Measurements from ENCODE around the gene ERVW-1.
"Not testable (repeated sequence)": the region's sequence is repeated elsewhere in the genome, so short reads cannot be mapped to it uniquely, and the experiment has no call there.

ERVW-1 gene, protein sequence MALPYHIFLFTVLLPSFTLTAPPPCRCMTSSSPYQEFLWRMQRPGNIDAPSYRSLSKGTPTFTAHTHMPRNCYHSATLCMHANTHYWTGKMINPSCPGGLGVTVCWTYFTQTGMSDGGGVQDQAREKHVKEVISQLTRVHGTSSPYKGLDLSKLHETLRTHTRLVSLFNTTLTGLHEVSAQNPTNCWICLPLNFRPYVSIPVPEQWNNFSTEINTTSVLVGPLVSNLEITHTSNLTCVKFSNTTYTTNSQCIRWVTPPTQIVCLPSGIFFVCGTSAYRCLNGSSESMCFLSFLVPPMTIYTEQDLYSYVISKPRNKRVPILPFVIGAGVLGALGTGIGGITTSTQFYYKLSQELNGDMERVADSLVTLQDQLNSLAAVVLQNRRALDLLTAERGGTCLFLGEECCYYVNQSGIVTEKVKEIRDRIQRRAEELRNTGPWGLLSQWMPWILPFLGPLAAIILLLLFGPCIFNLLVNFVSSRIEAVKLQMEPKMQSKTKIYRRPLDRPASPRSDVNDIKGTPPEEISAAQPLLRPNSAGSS

GRCh38 chr7:92477681-92478080, at the start of gene ERVW-1:
ERVW-1 (minus strand) TSS chr7:92477946; CDS start chr7:92470381, 7,565 bp downstream.
- DNase-seq: not testable (repeated sequence)

DNA sequence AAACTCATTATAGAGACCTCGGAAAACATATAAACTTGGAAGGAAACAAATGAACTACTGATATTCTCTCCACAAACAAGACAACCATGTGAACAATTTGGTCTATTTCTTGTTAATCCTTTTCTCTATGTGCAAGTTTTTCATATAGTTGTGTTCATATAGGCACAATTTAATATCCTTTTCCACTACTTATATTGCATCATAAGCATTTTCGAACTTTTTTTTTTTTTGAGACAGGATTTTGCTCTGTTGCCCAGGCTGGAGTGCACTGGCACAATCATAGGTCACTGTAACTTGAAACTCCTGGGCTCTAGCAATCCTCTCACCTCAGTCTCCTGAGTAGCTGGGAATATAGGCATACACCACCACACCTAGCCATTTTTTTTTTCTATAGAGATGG, 45.4 kb upstream of the ERVW-1 start:
- no peak for DNase-seq

- no peak for DNase-seq
These were observed 42.3 kb upstream of the ERVW-1 start for GRCh38 chr7:92520024-92520423.

- DNase-seq: no peak
These were observed 39.9 kb upstream of the ERVW-1 start for GRCh38 chr7:92517631-92518030.

DNA sequence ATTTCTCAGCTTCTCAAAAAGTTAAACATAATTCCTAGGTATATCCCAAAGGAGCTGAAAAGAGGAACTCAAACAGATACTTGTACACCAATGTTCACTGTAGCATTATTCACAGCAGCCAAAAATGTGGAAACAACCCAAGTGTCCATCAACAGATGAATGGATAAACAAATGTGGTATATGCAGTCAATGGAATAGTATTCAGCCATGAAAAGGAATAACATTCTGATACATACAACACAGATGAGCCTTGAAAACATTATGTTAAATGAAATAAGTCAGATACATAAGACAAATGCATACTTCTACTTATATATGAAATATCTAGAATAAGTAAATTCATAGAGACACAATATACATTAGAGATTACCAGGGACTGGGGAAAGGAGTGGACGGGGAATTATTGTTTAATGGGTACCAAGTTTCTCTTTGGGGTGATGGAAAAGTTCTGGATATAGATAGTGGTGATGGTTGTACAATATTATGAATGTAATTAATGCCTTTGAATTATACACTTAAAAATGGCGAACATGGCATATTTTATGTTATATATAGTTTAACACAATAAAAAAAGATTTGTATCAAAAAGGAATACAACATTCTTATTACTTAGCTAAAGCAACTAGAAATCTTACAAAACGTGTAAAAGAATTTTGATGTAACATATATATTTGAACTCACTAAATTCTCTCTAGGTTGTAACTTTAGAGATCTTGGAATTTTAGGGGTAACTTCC, 35.6 kb upstream of the ERVW-1 start:
- DNase-seq: no peak

GRCh38 chr7:92508946-92509345, 31.2 kb upstream of the ERVW-1 start:
- no peak for DNase-seq

- DNase-seq: no peak
These were observed 28.6 kb upstream of the ERVW-1 start for GRCh38 chr7:92506363-92506762.

- DNase-seq: no peak
These were observed 26.8 kb upstream of the ERVW-1 start for GRCh38 chr7:92504563-92504962.

DNA sequence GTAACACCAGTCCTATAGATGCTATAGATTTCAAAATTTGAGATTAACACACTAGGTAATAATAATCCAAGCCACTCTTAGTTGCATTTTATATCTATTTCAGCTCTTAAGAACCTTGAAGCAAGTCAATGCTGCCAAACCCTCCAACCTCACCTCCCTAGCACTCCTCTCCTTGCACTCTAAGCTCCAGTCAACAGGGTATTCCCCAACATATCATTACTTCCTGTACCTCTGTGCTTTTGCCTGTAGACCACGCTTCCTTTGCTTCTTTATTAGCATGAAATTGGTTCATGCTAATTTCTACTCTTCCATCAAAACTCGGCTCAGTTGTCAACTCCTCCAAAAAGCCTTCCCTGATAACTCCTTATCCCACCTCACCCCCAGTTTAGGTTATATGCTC, 26.0 kb upstream of the ERVW-1 start:
- no peak for DNase-seq

DNA sequence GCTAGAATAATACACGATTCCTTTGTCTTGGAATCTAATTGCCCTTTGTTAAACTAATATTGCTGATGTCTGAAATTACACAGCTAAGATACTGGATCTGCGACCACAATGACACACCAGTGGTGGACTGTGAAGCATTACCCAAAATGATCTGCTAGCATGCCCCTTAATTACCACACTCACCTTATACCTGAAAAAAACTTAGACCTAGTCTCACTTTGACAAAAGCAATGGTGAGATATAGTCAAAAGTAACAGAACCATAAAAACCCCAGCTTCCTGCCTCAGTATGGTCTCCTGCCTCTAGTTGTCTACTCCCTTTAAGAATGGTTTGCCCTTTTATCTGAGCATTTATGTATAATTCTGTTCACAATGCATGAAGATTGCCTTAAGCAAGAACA, 20.8 kb upstream of the ERVW-1 start:
- no peak for DNase-seq

- DNase-seq: no peak
These were observed 19.1 kb upstream of the ERVW-1 start for GRCh38 chr7:92496876-92497275.

- DNase-seq: no peak
These were observed 11.9 kb upstream of the ERVW-1 start for GRCh38 chr7:92489634-92490033.

DNA sequence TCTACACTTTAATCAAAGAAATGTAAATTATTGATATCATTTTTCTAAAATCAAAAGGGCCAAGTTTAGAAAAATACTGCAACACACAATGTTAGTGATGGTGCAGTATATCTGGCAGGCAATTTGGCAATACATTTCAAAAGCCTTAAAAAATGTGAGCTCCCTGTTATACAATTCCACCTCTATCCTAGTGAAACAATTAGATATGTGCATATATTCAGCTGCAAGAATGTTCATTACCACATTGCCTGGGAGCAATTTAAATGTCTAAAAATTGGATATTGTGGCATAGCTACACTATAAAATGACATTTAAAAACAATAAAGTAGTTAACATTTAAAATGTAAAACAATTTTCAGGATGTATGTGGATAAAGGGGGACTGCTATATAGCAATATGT, 10.1 kb upstream of the ERVW-1 start:
- no peak for DNase-seq

GRCh38 chr7:92485974-92486373, 8.2 kb upstream of the ERVW-1 start:
- DNase-seq: no peak

GRCh38 chr7:92485267-92485892, 7.6 kb upstream of the ERVW-1 start:
- no peak for DNase-seq

DNA sequence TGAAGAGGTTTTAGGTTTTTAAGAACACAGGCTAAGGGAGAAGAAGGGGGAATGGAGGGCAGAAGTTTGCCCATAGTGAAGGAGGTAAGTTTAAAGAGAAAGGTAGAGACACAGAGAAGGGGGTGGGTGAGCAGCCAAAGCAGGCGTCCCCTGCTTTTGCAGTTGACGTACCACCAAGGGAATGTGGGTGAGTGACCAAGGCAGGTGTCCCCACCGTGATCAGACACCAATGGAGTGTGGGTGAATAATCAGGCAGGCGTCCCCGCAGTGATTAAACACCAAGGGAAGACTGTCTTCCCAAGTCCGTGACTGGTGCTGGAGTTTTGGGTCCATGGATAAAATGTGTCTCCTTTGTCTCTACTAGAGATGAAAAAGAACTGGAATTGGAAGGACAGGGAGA, 6.5 kb upstream of the ERVW-1 start:
- DNase-seq: not testable (repeated sequence)

DNA sequence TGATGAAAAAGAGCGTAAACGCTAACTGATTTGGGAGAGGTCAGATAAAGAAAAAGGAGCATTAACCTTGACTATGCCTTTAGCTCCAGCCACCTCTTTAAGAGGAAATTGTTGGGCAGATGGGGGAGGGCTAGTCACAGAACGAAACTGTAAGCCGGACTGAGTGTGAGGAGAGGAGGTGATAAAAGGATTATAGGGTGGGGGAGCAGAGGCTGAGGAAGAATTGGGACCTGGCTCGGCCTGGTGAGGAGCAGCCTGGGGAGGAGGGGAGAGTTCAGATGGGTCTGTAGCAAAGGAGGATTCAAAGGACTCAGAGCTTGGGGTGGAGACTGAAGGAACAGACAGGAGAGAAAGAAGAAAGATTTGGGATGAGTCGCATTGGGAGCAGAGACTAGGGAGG, 5.9 kb upstream of the ERVW-1 start:
- DNase-seq: not testable (repeated sequence)

DNA sequence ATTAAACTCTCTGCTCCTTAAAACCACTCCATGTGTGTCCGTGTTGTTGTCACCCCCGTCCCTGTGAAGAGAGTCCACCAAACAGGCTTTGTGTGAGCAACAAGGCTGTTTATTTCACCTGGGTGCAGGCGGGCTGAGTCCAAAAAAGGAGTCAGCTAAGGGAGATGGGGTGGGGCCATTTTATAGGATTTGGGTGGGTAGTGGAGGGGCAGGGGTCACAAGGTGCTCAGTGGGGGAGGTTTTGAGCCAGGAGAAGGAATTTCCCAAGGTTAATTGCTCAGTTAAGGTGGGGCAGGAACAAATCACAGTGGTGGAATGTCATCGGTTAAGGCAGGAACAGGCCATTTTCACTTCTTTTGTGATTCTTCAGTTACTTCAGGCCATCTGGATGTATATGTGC, 1.4 kb upstream of the ERVW-1 start:
- not testable (repeated sequence) for DNase-seq

DNA sequence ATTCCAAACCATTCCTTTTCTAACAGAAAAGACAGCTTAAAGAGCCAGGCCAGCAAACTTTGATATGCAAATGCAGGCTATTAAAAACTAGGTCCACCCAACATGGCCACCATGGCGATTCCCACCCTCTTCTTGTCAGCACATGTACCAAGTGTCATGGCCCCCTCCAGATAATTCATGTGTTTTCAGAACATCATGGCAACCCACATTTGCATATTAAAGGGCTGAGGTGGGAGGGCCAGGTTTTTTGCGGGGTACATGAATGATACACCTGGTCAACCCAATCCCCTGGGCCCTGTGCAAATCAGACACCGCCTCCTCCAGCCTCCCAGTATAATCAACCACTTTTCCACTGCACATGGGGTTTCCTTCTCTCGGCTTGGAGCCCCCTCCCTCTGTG, 965 bp upstream of the ERVW-1 start:
- DNase-seq: no peak

DNA sequence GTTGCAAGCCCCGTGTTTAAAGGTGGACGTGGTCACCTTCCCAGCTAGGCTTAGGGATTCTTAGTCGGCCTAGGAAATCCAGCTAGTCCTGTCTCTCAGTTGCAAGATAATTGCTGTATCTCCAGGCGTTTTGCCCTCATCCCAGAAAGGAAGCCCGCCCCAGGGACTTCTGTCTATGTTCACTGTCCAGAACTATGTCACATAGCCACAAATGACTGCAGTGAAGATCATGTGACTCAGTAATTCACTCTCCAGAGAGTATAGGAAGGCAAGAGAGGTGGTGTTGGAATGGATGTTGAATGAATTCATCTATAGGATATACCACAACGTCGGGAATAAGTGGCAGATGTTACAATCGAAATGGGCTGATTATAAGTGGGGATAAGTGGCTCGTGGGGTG, 349 bp upstream of the ERVW-1 start:
- DNase-seq: no peak

DNA sequence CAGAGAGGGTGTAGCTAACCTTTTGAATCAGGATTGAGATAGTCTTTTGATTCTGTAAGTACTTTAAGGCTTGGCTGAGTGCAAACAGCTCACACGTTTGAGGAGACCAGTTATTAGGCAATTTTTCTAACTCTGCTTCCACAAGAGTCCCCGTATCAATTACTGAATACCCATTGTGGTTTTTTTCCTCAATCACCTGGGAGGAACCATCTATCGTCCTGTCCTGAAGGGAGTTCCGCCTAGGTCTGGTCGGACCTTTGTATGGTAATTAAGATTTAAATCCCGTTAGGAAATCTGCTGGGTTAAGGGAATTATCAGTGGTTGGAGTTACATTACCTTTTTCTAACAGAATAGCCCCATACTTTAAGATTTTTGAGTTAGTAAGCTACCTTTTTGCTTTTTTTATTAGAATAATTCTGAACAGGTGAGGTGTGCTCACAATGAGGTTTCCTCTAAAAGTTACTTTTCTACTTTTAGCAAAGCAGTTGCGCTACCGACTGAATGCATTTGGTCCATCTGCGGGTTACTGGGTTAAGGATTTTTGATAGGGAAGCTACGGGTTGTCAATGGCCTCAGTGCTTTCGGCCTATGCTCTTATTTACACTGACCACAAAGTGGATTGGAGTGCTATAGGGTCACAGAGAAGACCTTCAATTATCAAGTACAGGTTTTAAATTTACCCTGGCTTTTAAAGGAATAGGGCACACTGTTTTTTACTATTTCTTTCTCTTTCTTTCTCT, 1.7 kb downstream of the ERVW-1 start:
- not testable (repeated sequence) for DNase-seq

GRCh38 chr7:92475261-92475770, 2.4 kb downstream of the ERVW-1 start:
- DNase-seq: not testable (repeated sequence)

DNA sequence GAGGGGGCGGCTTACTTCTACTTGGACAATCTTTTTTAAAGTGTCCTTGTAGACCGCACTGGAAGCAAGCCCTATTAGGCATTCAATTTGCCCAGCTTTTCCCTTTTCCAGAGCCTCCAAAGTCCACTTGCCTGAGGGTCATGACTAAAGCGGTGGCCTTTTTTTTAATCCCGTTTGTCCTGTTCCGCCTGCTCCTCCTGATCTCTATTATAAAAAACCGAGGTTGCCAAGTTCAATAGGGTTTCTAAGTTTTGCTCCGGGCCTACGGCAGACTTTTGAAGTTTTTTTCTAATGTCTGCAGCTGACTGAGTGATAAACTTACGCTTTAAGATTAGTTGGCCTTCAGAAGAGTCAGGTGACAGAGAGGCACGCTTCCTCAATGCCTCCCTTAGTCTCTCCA, 3.8 kb downstream of the ERVW-1 start:
- not testable (repeated sequence) for DNase-seq
